Effector memory CD4-positive, alpha-beta T cell (primary cell): ENCODE data around the gene HS6ST3.

ENCODE experiments used
- DNase-seq, 3 donors: peaks; one replicate each; pipeline ENCODE4 v3.0.0-alpha.2; 2020
- H3K27ac ChIP-seq: 2 replicates; pipeline ENCODE4 v1.7.0; 2013; ENCODE audit warnings: mild to moderate bottlenecking, low read length, moderate library complexity; ENCODE audit not compliant: insufficient read depth, poor library complexity, severe bottlenecking
- H3K27me3 ChIP-seq: replicated peaks from 2 replicates; pipeline ENCODE4 v1.7.0; 2013; ENCODE audit warnings: mild to moderate bottlenecking, low read length; ENCODE audit not compliant: insufficient read depth, control insufficient read depth, poor library complexity, severe bottlenecking
- H3K36me3 ChIP-seq: 2 replicates; pipeline ENCODE4 v1.7.0; 2013; ENCODE audit warnings: mild to moderate bottlenecking, low read length, moderate library complexity; ENCODE audit not compliant: control insufficient read depth, insufficient read depth
- H3K4me1 ChIP-seq: 2 replicates; pipeline ENCODE4 v1.7.0; 2013; ENCODE audit warnings: low read length, mild to moderate bottlenecking; ENCODE audit not compliant: control insufficient read depth, insufficient read depth, poor library complexity, severe bottlenecking
- H3K4me3 ChIP-seq: 2 replicates; pipeline ENCODE4 v1.7.0; 2013; ENCODE audit warnings: low read length, low read depth, mild to moderate bottlenecking; ENCODE audit not compliant: insufficient read depth, poor library complexity, severe bottlenecking
- H3K9me3 ChIP-seq: 2 replicates; pipeline ENCODE4 v1.7.0; 2013; ENCODE audit warnings: mild to moderate bottlenecking, low read length, moderate library complexity; ENCODE audit not compliant: control insufficient read depth

Gene HS6ST3

GRCh38 chr13:96811049-96811448 is 721.1 kb downstream of the HS6ST3 start:
- Histone ChIP-seq H3K36me3 (no peaks in the 10 kb centered on the region), H3K27me3 (no peaks in the 10 kb centered on the region), H3K4me3 (no peak overlapping the region), H3K27ac (no peak overlapping the region), H3K4me1 (no peaks in the 10 kb centered on the region), H3K9me3 (no peaks in the 10 kb centered on the region)
- DNase-seq, result no peak

GRCh38 chr13:96816261-96816660 is 726.4 kb downstream of the HS6ST3 start:
- DNase-seq, result no peak
- no peaks in the 10 kb centered on the region for H3K36me3 ChIP-seq
- no peaks in the 10 kb centered on the region for H3K9me3 ChIP-seq
- H3K4me1 ChIP-seq, result no peaks in the 10 kb centered on the region
- no peaks in the 10 kb centered on the region for H3K27me3 ChIP-seq
- no peak overlapping the region for H3K27ac ChIP-seq
- no peak overlapping the region for H3K4me3 ChIP-seq

- Histone ChIP-seq H3K9me3 (no peaks in the 10 kb centered on the region), H3K27me3 (no peaks in the 10 kb centered on the region), H3K27ac (no peak overlapping the region), H3K4me3 (no peak overlapping the region), H3K36me3 (no peaks in the 10 kb centered on the region), H3K4me1 (no peaks in the 10 kb centered on the region)
- DNase-seq, result no peak
These were observed 727.0 kb downstream of the HS6ST3 start for GRCh38 chr13:96816874-96817273.

- no peak overlapping the region for H3K27ac ChIP-seq
- H3K27me3 ChIP-seq, result no peaks in the 10 kb centered on the region
- no peaks in the 10 kb centered on the region for H3K36me3 ChIP-seq
- DNase-seq, result no peak
- no peak overlapping the region for H3K4me3 ChIP-seq
- H3K4me1 ChIP-seq, result no peaks in the 10 kb centered on the region
- no peaks in the 10 kb centered on the region for H3K9me3 ChIP-seq
These were observed 727.5 kb downstream of the HS6ST3 start for GRCh38 chr13:96817336-96817941.

GRCh38 chr13:96819375-96819774 is 729.5 kb downstream of the HS6ST3 start:
- Histone ChIP-seq H3K4me3 (no peak overlapping the region), H3K4me1 (no peaks in the 10 kb centered on the region), H3K36me3 (no peaks in the 10 kb centered on the region), H3K9me3 (no peaks in the 10 kb centered on the region), H3K27ac (no peak overlapping the region), H3K27me3 (no peaks in the 10 kb centered on the region)
- DNase-seq, result no peak

GRCh38 chr13:96821381-96821780 is 731.5 kb downstream of the HS6ST3 start:
- Histone ChIP-seq H3K4me3 (no peak overlapping the region), H3K9me3 (no peaks in the 10 kb centered on the region), H3K27ac (no peak overlapping the region), H3K4me1 (no peaks in the 10 kb centered on the region), H3K27me3 (no peaks in the 10 kb centered on the region), H3K36me3 (no peaks in the 10 kb centered on the region)
- no peak for DNase-seq

GRCh38 chr13:96821971-96822370 is 732.1 kb downstream of the HS6ST3 start:
- Histone ChIP-seq H3K36me3 (no peaks in the 10 kb centered on the region), H3K4me1 (no peaks in the 10 kb centered on the region), H3K27ac (no peak overlapping the region), H3K27me3 (no peaks in the 10 kb centered on the region), H3K9me3 (no peaks in the 10 kb centered on the region), H3K4me3 (no peak overlapping the region)
- DNase-seq, result no peak

- Histone ChIP-seq H3K36me3 (no peaks in the 10 kb centered on the region), H3K27me3 (no peaks in the 10 kb centered on the region), H3K4me1 (no peaks in the 10 kb centered on the region), H3K4me3 (no peak overlapping the region), H3K27ac (no peak overlapping the region), H3K9me3 (no peaks in the 10 kb centered on the region)
- DNase-seq, result no peak
These were observed 733.0 kb downstream of the HS6ST3 start for GRCh38 chr13:96822895-96823294.

- no peak overlapping the region for H3K27ac ChIP-seq
- DNase-seq, result no peak
- H3K27me3 ChIP-seq, result no peaks in the 10 kb centered on the region
- H3K4me1 ChIP-seq, result no peaks in the 10 kb centered on the region
- no peak overlapping the region for H3K4me3 ChIP-seq
- H3K9me3 ChIP-seq, result no peaks in the 10 kb centered on the region
- no peaks in the 10 kb centered on the region for H3K36me3 ChIP-seq
These were observed 734.2 kb downstream of the HS6ST3 start for GRCh38 chr13:96824140-96824539.

GRCh38 chr13:96825653-96826052 is 735.7 kb downstream of the HS6ST3 start:
- Histone ChIP-seq H3K27ac (no peak overlapping the region), H3K27me3 (no peaks in the 10 kb centered on the region), H3K4me3 (no peak overlapping the region), H3K36me3 (no peaks in the 10 kb centered on the region), H3K4me1 (no peaks in the 10 kb centered on the region), H3K9me3 (no peaks in the 10 kb centered on the region)
- no peak for DNase-seq
